ENCODE measurements around the gene KDM8. TPM values are rescaled to one million over a fixed set of nuclear protein-coding genes. Genes with fewer than 3 reads are reported as not detected.

Gene KDM8
- polyA plus RNA-seq, 1 of the 3 experiments (the other 2 are of a cell fraction), result 3.3 TPM

DNA sequence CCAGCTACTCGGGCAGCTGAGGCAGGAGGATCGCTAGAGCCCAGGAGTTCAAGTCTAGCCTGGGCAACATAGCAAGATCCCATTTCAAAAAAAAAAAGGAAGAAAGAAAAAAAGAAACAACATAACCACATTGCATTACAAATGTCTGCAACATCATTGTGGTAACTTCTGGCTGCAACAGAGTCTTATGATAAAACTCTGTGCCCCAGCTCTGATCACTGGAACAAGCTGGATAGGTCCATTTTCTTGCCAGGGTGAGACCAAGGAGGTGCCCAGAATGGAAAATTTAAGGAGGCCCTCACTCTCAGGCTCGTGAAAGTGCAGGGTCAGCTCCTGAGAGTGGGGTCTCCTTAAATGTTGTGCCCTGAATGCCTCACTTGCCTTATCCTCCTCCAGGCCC, 37.8 kb upstream of the KDM8 start:
- Histone ChIP-seq H3K4me1 (ENCODE audit: control insufficient read depth in 1 of 2, insufficient read depth in 2 of 2, low read depth in 1 of 2, low read length in 1 of 2) (peaks cover 0 to 11% of the 10 kb centered on the region in 2 experiments; a peak in 1 of 4 replicates), H4K20me1 (ENCODE audit: insufficient read depth) (no peaks in the 10 kb centered on the region), H3K9me2 (no peaks in the 10 kb centered on the region), H3K4me3 (ENCODE audit: low read depth in 2 of 2, low read length in 1 of 2) (no peak overlapping the region), H3K36me3 (replicated peaks in 1 of 2; ENCODE audit: control insufficient read depth in 1 of 2, insufficient read depth in 2 of 2, low read length in 1 of 2) (no peaks in the 10 kb centered on the region), H3K9me3 (no peaks in the 10 kb centered on the region), H3K27ac (ENCODE audit: low read depth in 2 of 2, low read length in 1 of 2) (no peak overlapping the region), H3K4me2 (no peak overlapping the region), H3K79me2 (ENCODE audit: insufficient read depth) (no peaks in the 10 kb centered on the region), H3F3A (replicated peaks; ENCODE audit: insufficient read depth) (no peaks in the 10 kb centered on the region), H3K9ac (no peak overlapping the region), H2AFZ (ENCODE audit: low read depth) (no peak overlapping the region), H3K27me3 (ENCODE audit: insufficient read depth) (no peaks in the 10 kb centered on the region)
- DNase-seq, result no peak
- ChIA-PET CTCF (interaction anchor here (1.3 to 5.8 kb wide), 5 partner anchors 10 to 28 kb away, joined by 3 to 35 read pairs (median 8); no protein-coding TSS in a partner anchor), POLR2A (no interaction called here)
- TF ChIP-seq CHD2 (IDR thresholded peaks at IDR 0.05; ENCODE audit: low read length, partially characterized antibody) (no peak), FOSL2 (IDR thresholded peaks at IDR 0.05; ENCODE audit: borderline replicate concordance, low read depth) (no peak)
- TF ChIP-seq, protein P1, sequence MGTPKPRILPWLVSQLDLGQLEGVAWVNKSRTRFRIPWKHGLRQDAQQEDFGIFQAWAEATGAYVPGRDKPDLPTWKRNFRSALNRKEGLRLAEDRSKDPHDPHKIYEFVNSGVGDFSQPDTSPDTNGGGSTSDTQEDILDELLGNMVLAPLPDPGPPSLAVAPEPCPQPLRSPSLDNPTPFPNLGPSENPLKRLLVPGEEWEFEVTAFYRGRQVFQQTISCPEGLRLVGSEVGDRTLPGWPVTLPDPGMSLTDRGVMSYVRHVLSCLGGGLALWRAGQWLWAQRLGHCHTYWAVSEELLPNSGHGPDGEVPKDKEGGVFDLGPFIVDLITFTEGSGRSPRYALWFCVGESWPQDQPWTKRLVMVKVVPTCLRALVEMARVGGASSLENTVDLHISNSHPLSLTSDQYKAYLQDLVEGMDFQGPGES (IDR thresholded peaks at IDR 0.05; ENCODE audit: low read depth, low read length), result no peak
- 35% methylated on average over 3 of the region's 3 CpGs for WGBS (ENCODE audit: low lambda C conversion rate)

DNA sequence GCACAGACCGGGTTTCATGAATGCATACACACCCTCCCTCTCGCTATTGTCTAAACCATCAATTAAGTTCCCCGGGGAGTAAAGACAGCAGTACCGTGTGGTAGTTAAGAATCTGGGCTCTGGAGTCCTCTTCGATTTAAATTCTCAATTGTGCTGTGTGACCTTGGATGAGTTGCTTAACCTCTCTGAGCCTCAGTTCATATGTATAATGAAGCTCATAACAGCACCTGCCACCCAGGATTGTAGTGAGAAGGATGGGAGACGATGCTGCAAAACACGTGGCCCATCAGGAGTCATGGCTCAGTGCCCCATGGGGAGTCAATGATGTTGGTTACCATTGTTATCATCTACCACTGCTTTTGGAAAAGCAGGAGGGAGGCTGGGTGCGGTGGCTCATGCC, 34.5 kb upstream of the KDM8 start:
- no peak overlapping the region for H3K9ac ChIP-seq
- no peaks in the 10 kb centered on the region for H4K20me1 ChIP-seq (ENCODE audit: insufficient read depth)
- WGBS (ENCODE audit: low lambda C conversion rate), result 63% methylated on average over 7 of the region's 8 CpGs
- CTCF ChIA-PET, result interaction anchor here (1.0 to 8.5 kb wide), 5 partner anchors 11 to 206 kb away, joined by 3 to 68 read pairs (median 4); no protein-coding TSS in a partner anchor
- H3K4me1 ChIP-seq (ENCODE audit: control insufficient read depth in 1 of 2, insufficient read depth in 2 of 2, low read depth in 1 of 2, low read length in 1 of 2), result peaks cover 0 to 13% of the 10 kb centered on the region in 2 experiments; a peak in 1 of 4 replicates
- TF ChIP-seq TEAD4 (IDR thresholded peaks at IDR 0.05; ENCODE audit: borderline replicate concordance, insufficient read depth), result no peak
- TF ChIP-seq JUND (IDR thresholded peaks at IDR 0.05), result no peak
- TF ChIP-seq, protein P2, sequence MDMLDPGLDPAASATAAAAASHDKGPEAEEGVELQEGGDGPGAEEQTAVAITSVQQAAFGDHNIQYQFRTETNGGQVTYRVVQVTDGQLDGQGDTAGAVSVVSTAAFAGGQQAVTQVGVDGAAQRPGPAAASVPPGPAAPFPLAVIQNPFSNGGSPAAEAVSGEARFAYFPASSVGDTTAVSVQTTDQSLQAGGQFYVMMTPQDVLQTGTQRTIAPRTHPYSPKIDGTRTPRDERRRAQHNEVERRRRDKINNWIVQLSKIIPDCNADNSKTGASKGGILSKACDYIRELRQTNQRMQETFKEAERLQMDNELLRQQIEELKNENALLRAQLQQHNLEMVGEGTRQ (IDR thresholded peaks at IDR 0.05; ENCODE audit: borderline replicate concordance, low read depth, low read length), result no peak
- TF ChIP-seq POLR2AphosphoS5 (IDR thresholded peaks at IDR 0.05; ENCODE audit: low read depth, low read length), result no peak
- H2AFZ ChIP-seq (ENCODE audit: low read depth), result no peak overlapping the region
- no peak overlapping the region for H3K4me2 ChIP-seq
- DNase-seq, result no peak
- no peaks in the 10 kb centered on the region for H3K36me3 ChIP-seq (replicated peaks in 1 of 2; ENCODE audit: control insufficient read depth in 1 of 2, insufficient read depth in 2 of 2, low read length in 1 of 2)
- no peak overlapping the region for H3K27ac ChIP-seq (ENCODE audit: low read depth in 2 of 2, low read length in 1 of 2)
- no peaks in the 10 kb centered on the region for H3K9me3 ChIP-seq
- no peaks in the 10 kb centered on the region for H3F3A ChIP-seq (replicated peaks; ENCODE audit: insufficient read depth)
- no peak overlapping the region for H3K4me3 ChIP-seq (ENCODE audit: low read depth in 2 of 2, low read length in 1 of 2)
- H3K27me3 ChIP-seq (ENCODE audit: insufficient read depth), result no peaks in the 10 kb centered on the region
- no peaks in the 10 kb centered on the region for H3K79me2 ChIP-seq (ENCODE audit: insufficient read depth)
- no peaks in the 10 kb centered on the region for H3K9me2 ChIP-seq
- POLR2A ChIA-PET, result no interaction called here

DNA sequence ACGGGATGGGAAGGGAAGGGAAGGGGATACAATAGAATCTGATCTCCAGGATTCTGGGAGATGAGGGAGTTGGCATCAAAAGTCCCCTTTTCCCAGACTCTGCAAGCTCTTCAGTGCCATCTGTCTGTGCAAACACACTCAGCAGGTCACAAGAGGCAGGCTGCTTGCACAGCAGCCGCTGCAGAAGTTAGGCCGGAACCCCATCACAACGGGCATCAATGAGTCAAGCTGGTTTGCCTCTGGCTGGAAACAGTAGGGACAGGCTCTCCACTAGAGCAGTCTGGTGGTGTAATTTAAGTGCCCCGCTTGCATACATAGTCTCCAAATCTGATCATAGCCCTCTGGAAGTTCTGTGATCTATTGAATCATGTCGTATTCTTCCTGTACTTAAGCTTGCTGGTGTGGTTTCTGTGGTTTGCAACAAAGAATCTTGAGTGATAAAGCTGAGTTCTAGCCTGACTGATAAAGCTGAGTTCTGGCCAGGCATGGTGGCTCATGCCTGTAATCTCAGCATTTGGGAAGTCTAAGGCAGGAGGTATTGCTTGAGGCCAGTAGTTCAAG, 33.7 kb upstream of the KDM8 start:
- CTCF ChIA-PET, result interaction anchor here (0.8 to 8.5 kb wide), 6 partner anchors 10 to 209 kb away, joined by 3 to 68 read pairs (median 4); no protein-coding TSS in a partner anchor
- Histone ChIP-seq H3K9me2 (no peaks in the 10 kb centered on the region), H3K9ac (no peak overlapping the region), H2AFZ (ENCODE audit: low read depth) (no peak overlapping the region), H3K36me3 (replicated peaks in 1 of 2; ENCODE audit: control insufficient read depth in 1 of 2, insufficient read depth in 2 of 2, low read length in 1 of 2) (no peaks in the 10 kb centered on the region), H3F3A (replicated peaks; ENCODE audit: insufficient read depth) (no peaks in the 10 kb centered on the region), H3K27me3 (ENCODE audit: insufficient read depth) (no peaks in the 10 kb centered on the region), H3K4me3 (ENCODE audit: low read depth in 2 of 2, low read length in 1 of 2) (no peak overlapping the region), H3K27ac (ENCODE audit: low read depth in 2 of 2, low read length in 1 of 2) (no peak overlapping the region), H3K9me3 (no peaks in the 10 kb centered on the region), H4K20me1 (ENCODE audit: insufficient read depth) (no peaks in the 10 kb centered on the region), H3K79me2 (ENCODE audit: insufficient read depth) (no peaks in the 10 kb centered on the region), H3K4me1 (ENCODE audit: control insufficient read depth in 1 of 2, insufficient read depth in 2 of 2, low read depth in 1 of 2, low read length in 1 of 2) (peaks cover 0 to 19% of the 10 kb centered on the region in 2 experiments; a peak in 2 of 4 replicates), H3K4me2 (no peak overlapping the region)
- POLR2A ChIA-PET, result no interaction called here
- WGBS (ENCODE audit: low lambda C conversion rate), result 48% methylated on average over 6 of the region's 6 CpGs
- TF ChIP-seq CTCF (IDR thresholded peaks at IDR 0.05), result peak; percentile 16; the same call in 1 of the 2 replicates
- peak; percentile 52 for TF ChIP-seq RAD21 (IDR thresholded peaks at IDR 0.05; ENCODE audit: low read length)
- TF ChIP-seq SMC3 (IDR thresholded peaks at IDR 0.05; ENCODE audit: low read depth, low read length), result peak; percentile 4; the same call in 1 of the 2 replicates
- TF ChIP-seq REST (IDR thresholded peaks at IDR 0.05; ENCODE audit: low read depth, low read length), result no peak
- peak; percentile 29 for DNase-seq
